Astrocyte (in vitro differentiated cells and primary cell): ENCODE data around the gene WDR93. TPM values are rescaled to one million over a fixed set of nuclear protein-coding genes. Genes with fewer than 3 reads are reported as not detected.

Experiments used
- DNase-seq: peaks from one replicate; pipeline ENCODE4 v3.0.0-alpha.2; 2010; ENCODE audit warnings: low read depth
- FAIRE-seq: peaks from 2 replicates; lab custom pipeline; 2011; peaks lifted over from hg19 to GRCh38; lab: Jason Lieb, UNC
- H2AFZ ChIP-seq: 2 replicates; pipeline ENCODE4 v1.6.0; 2012; ENCODE audit warnings: low read depth, low read length, inconsistent platforms
- H3K27ac ChIP-seq: 2 replicates; pipeline ENCODE4 v1.5.1; 2011; ENCODE audit warnings: low read depth, low read length, inconsistent platforms
- H3K27me3 ChIP-seq: 2 replicates; pipeline ENCODE4 v1.6.0; 2011; ENCODE audit warnings: low read length, inconsistent platforms; ENCODE audit not compliant: insufficient read depth
- H3K36me3 ChIP-seq: 2 replicates; pipeline ENCODE4 v1.5.1; 2011; ENCODE audit warnings: low read length, inconsistent platforms; ENCODE audit not compliant: insufficient read depth
- H3K4me1 ChIP-seq: 2 replicates; pipeline ENCODE4 v1.5.1; 2011; ENCODE audit warnings: low read length, inconsistent platforms; ENCODE audit not compliant: insufficient read depth
- H3K4me2 ChIP-seq: 2 replicates; pipeline ENCODE4 v1.6.0; 2012; ENCODE audit warnings: low read length, inconsistent platforms
- H3K4me3 ChIP-seq: 2 replicates; pipeline ENCODE4 v1.5.1; 2011; ENCODE audit warnings: low read depth, mild to moderate bottlenecking, low read length, inconsistent platforms; ENCODE audit not compliant: insufficient read depth
- H3K79me2 ChIP-seq: 2 replicates; pipeline ENCODE4 v1.6.0; 2012; ENCODE audit warnings: mild to moderate bottlenecking, low read length, inconsistent platforms; ENCODE audit not compliant: insufficient read depth
- H3K9ac ChIP-seq: 2 replicates; pipeline ENCODE4 v1.6.0; 2012; ENCODE audit warnings: mild to moderate bottlenecking, low read length, inconsistent platforms
- H3K9me3 ChIP-seq: 2 replicates; pipeline ENCODE4 v1.5.1; 2012; ENCODE audit warnings: low read depth, mild to moderate bottlenecking, low read length, inconsistent platforms; ENCODE audit not compliant: insufficient read depth
- H4K20me1 ChIP-seq: 2 replicates; pipeline ENCODE4 v1.6.0; 2012; ENCODE audit warnings: low read length, inconsistent platforms; ENCODE audit not compliant: insufficient read depth
- H3K27ac Mint-ChIP-seq: one replicate; pipeline ENCODE4 v1.8.0; 2021; ENCODE audit warnings: mild to moderate bottlenecking, mixed read lengths; ENCODE audit not compliant: unreplicated experiment
- H3K27me3 Mint-ChIP-seq: one replicate; pipeline ENCODE4 v1.8.0; 2021; ENCODE audit warnings: low read depth, mixed read lengths; ENCODE audit not compliant: unreplicated experiment
- H3K36me3 Mint-ChIP-seq: one replicate; pipeline ENCODE4 v1.8.0; 2021; ENCODE audit warnings: low read depth, mixed read lengths; ENCODE audit not compliant: unreplicated experiment
- H3K4me1 Mint-ChIP-seq: one replicate; pipeline ENCODE4 v1.8.0; 2021; ENCODE audit warnings: low read depth, mixed read lengths; ENCODE audit not compliant: unreplicated experiment
- H3K4me3 Mint-ChIP-seq: one replicate; pipeline ENCODE4 v1.8.0; 2021; ENCODE audit warnings: mild to moderate bottlenecking, moderate library complexity, mixed read lengths; ENCODE audit not compliant: unreplicated experiment
- H3K9me3 Mint-ChIP-seq: one replicate; pipeline ENCODE4 v1.8.0; 2021; ENCODE audit warnings: mild to moderate bottlenecking, mixed read lengths; ENCODE audit not compliant: unreplicated experiment
- CTCF ChIP-seq: IDR thresholded peaks from 2 replicates; pipeline ENCODE4 v1.5.1; 2011; ENCODE audit warnings: low read depth, mild to moderate bottlenecking, inconsistent platforms, low read length, moderate library complexity; ENCODE audit not compliant: insufficient read depth
- EZH2 ChIP-seq: IDR thresholded peaks from 2 replicates; pipeline ENCODE4 v1.6.1; 2012; ENCODE audit warnings: mild to moderate bottlenecking, low read length, inconsistent platforms; ENCODE audit not compliant: insufficient read depth
- total RNA-seq: library from RNA; stranded (reverse); gene quantifications from 2 replicates; pipeline ENCODE4 v1.2.1, GENCODE V29; 2021

The WDR93 gene
- total RNA-seq, 1 donor from 2014 or later, result not detected

GRCh38 chr15:89767411-89767915 is 76.9 kb downstream of the WDR93 start:
- no peak overlapping the region for H3K27ac ChIP-seq
- Mint-ChIP-seq H3K4me3 (no peak overlapping the region), H3K9me3 (no peaks in the 10 kb centered on the region), H3K27me3 (peaks cover 17% of the 10 kb centered on the region), H3K4me1 (peaks cover 2% of the 10 kb centered on the region), H3K27ac (no peak overlapping the region), H3K36me3 (no peaks in the 10 kb centered on the region)
- H3K4me1 ChIP-seq, result peaks cover 6% of the 10 kb centered on the region
- no peaks in the 10 kb centered on the region for H3K79me2 ChIP-seq
- DNase-seq (no peak), FAIRE-seq (no peak)
- H3K36me3 ChIP-seq, result no peaks in the 10 kb centered on the region
- H2AFZ ChIP-seq, result no peak overlapping the region
- no peaks in the 10 kb centered on the region for H4K20me1 ChIP-seq
- no peak overlapping the region for H3K9ac ChIP-seq
- TF ChIP-seq EZH2 (no peak), CTCF (no peak)
- H3K9me3 ChIP-seq, result no peaks in the 10 kb centered on the region
- H3K4me3 ChIP-seq, result no peak overlapping the region
- no peaks in the 10 kb centered on the region for H3K27me3 ChIP-seq
- H3K4me2 ChIP-seq, result no peak overlapping the region

GRCh38 chr15:89768071-89768500 is 77.5 kb downstream of the WDR93 start:
- Histone ChIP-seq H3K4me1 (peaks cover 6% of the 10 kb centered on the region), H3K36me3 (no peaks in the 10 kb centered on the region), H3K79me2 (no peaks in the 10 kb centered on the region), H3K4me2 (no peak overlapping the region), H3K27ac (no peak overlapping the region), H3K4me3 (no peak overlapping the region), H4K20me1 (no peaks in the 10 kb centered on the region), H3K9me3 (no peaks in the 10 kb centered on the region), H3K9ac (no peak overlapping the region), H3K27me3 (no peaks in the 10 kb centered on the region), H2AFZ (no peak overlapping the region)
- H3K4me3 Mint-ChIP-seq, result no peak overlapping the region
- H3K27me3 Mint-ChIP-seq, result peaks cover 17% of the 10 kb centered on the region
- H3K36me3 Mint-ChIP-seq, result no peaks in the 10 kb centered on the region
- DNase-seq, result no peak
- H3K4me1 Mint-ChIP-seq, result peaks cover 2% of the 10 kb centered on the region
- no peak for FAIRE-seq
- H3K27ac Mint-ChIP-seq, result no peak overlapping the region
- no peaks in the 10 kb centered on the region for H3K9me3 Mint-ChIP-seq
- TF ChIP-seq EZH2 (no peak), CTCF (no peak)

GRCh38 chr15:89769366-89769765 is 78.8 kb downstream of the WDR93 start:
- Histone ChIP-seq H4K20me1 (no peaks in the 10 kb centered on the region), H3K9ac (no peak overlapping the region), H2AFZ (no peak overlapping the region), H3K4me2 (no peak overlapping the region), H3K27ac (no peak overlapping the region), H3K4me1 (peaks cover 6% of the 10 kb centered on the region), H3K9me3 (no peaks in the 10 kb centered on the region), H3K27me3 (no peaks in the 10 kb centered on the region), H3K4me3 (no peak overlapping the region), H3K36me3 (no peaks in the 10 kb centered on the region), H3K79me2 (no peaks in the 10 kb centered on the region)
- Mint-ChIP-seq H3K9me3 (no peaks in the 10 kb centered on the region), H3K27me3 (peaks cover 19% of the 10 kb centered on the region), H3K4me1 (peaks cover 2% of the 10 kb centered on the region), H3K27ac (no peak overlapping the region), H3K4me3 (no peak overlapping the region), H3K36me3 (no peaks in the 10 kb centered on the region)
- FAIRE-seq (no peak), DNase-seq (no peak)
- TF ChIP-seq EZH2 (no peak), CTCF (no peak)
